ENCODE measurements around the gene RABL3.
"Not testable (repeated sequence)": the region's sequence is repeated elsewhere in the genome, so short reads cannot be mapped to it uniquely, and the experiment has no call there.

Gene RABL3

DNA sequence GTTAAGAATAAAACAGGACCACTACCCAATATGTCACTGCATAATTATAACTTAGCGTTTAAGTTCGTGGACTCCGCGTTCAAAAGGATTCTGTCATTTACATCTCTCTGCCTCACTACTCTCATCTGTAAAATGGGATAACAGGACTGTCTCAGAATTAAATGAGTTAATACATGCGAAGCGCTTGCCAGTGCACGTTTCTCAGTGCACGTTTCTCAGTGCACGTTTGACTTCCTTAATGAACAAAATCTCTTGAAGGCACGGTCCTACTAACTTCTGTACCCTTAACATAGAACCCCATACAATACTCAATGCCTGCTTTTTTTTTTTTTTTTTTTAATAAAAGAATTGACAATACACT is 499 bp downstream of the RABL3 start:
- peaks cover 22% of the 10 kb centered on the region for H3K36me3 ChIP-seq (ENCODE audit: insufficient read depth, low read length)
- no peak overlapping the region; the same call in 1 of the 2 replicates for H2AFZ ChIP-seq (ENCODE audit: low read length)
- H3K27me3 ChIP-seq (ENCODE audit: insufficient read depth, low read length) = no peaks in the 10 kb centered on the region
- H3K9me3 ChIP-seq (ENCODE audit: low read length) = no peaks in the 10 kb centered on the region
- H3F3A ChIP-seq (ENCODE audit: insufficient read depth, low read length) = no peaks in the 10 kb centered on the region
- TF ChIP-seq EZH2 (IDR thresholded peaks at IDR 0.05; ENCODE audit: borderline replicate concordance, low read length) = no peak
- TF ChIP-seq, protein P1, sequence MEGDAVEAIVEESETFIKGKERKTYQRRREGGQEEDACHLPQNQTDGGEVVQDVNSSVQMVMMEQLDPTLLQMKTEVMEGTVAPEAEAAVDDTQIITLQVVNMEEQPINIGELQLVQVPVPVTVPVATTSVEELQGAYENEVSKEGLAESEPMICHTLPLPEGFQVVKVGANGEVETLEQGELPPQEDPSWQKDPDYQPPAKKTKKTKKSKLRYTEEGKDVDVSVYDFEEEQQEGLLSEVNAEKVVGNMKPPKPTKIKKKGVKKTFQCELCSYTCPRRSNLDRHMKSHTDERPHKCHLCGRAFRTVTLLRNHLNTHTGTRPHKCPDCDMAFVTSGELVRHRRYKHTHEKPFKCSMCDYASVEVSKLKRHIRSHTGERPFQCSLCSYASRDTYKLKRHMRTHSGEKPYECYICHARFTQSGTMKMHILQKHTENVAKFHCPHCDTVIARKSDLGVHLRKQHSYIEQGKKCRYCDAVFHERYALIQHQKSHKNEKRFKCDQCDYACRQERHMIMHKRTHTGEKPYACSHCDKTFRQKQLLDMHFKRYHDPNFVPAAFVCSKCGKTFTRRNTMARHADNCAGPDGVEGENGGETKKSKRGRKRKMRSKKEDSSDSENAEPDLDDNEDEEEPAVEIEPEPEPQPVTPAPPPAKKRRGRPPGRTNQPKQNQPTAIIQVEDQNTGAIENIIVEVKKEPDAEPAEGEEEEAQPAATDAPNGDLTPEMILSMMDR (IDR thresholded peaks at IDR 0.05; ENCODE audit: low read length) = no peak
- no peaks in the 10 kb centered on the region for H3K9me2 ChIP-seq (ENCODE audit: low read depth, low read length)
- H3K27ac ChIP-seq (ENCODE audit: low read depth, low read length, poor library complexity, severe bottlenecking) = peak overlapping the region; percentile 87
- H3K9ac ChIP-seq (ENCODE audit: low read length) = peak overlapping the region; percentile 86
- peak overlapping the region; percentile 93 for H3K4me3 ChIP-seq (ENCODE audit: low read depth, low read length, poor library complexity, severe bottlenecking)
- H4K20me1 ChIP-seq (ENCODE audit: insufficient read depth, low read length) = no peaks in the 10 kb centered on the region
- peaks cover 21% of the 10 kb centered on the region for H3K4me1 ChIP-seq (ENCODE audit: insufficient read depth, low read length, severe bottlenecking)
- H3K4me2 ChIP-seq (ENCODE audit: low read length) = peak overlapping the region; percentile 97
- H3K79me2 ChIP-seq (ENCODE audit: insufficient read depth, low read length) = peaks cover 42% of the 10 kb centered on the region

DNA sequence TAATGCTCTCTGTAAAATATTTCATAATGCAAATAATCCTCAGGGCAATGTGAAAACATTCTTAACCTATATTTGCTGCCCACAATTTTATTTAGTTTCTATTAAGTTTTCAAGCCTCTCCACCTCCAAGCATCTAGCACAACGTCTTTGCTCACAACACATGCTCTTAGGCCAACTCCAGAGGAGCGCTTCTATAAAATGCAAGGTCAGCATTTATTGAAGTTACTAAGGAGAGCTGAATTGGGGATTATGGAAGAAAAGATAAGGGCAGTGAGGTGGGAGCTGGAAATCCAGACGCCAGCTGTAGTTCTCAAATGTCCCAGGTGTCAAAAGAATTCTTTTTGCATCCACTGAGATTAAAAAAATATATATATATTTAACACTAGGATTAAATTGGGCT is 996 bp downstream of the RABL3 start:
- peak overlapping the region; percentile 93 for H3K4me3 ChIP-seq (ENCODE audit: low read depth, low read length, poor library complexity, severe bottlenecking)

DNA sequence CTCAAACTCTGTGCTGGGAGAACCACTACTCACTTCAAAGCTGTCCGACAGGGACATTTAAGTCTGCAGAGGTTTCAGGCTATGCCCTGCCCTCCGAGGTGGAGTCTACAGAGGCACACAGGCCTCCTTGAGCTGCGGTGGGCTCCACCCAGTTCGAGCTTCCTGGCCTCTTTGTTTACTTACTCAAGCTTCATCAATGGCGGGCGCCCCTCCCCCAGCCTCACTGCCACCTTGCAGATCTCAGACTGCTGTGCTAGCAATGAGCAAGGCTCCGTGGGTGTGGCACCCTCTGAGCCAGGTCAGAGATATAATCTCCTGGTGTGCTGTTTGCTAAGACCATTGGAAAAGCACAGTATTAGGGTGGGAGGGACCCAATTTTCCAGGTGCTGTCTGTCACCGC is 4.3 kb downstream of the RABL3 start:
- H3F3A ChIP-seq (ENCODE audit: insufficient read depth, low read length); H3K27ac ChIP-seq (ENCODE audit: low read depth, low read length, poor library complexity, severe bottlenecking); H3K4me3 ChIP-seq (ENCODE audit: low read depth, low read length, poor library complexity, severe bottlenecking); H2AFZ ChIP-seq (ENCODE audit: low read length); H3K27me3 ChIP-seq (ENCODE audit: insufficient read depth, low read length); H3K9ac ChIP-seq (ENCODE audit: low read length); H4K20me1 ChIP-seq (ENCODE audit: insufficient read depth, low read length); H3K9me2 ChIP-seq (ENCODE audit: low read depth, low read length); H3K4me1 ChIP-seq (ENCODE audit: insufficient read depth, low read length, severe bottlenecking); H3K9me3 ChIP-seq (ENCODE audit: low read length); H3K4me2 ChIP-seq (ENCODE audit: low read length): not testable (repeated sequence)
- Histone ChIP-seq H3K36me3 (ENCODE audit: insufficient read depth, low read length) (peaks cover 17% of the 10 kb centered on the region), H3K79me2 (ENCODE audit: insufficient read depth, low read length) (peaks cover 11% of the 10 kb centered on the region)

More for the DNA sequence above, 996 bp downstream of the RABL3 start:
- H2AFZ ChIP-seq (ENCODE audit: low read length) = peak overlapping the region; percentile 67; the same call in 1 of the 2 replicates
- H3K27ac ChIP-seq (ENCODE audit: low read depth, low read length, poor library complexity, severe bottlenecking) = peak overlapping the region; percentile 87
- H3K79me2 ChIP-seq (ENCODE audit: insufficient read depth, low read length) = peaks cover 37% of the 10 kb centered on the region
- H3K4me1 ChIP-seq (ENCODE audit: insufficient read depth, low read length, severe bottlenecking) = peaks cover 21% of the 10 kb centered on the region
- no peak for TF ChIP-seq EZH2 (IDR thresholded peaks at IDR 0.05; ENCODE audit: borderline replicate concordance, low read length)
- TF ChIP-seq, protein P1 (IDR thresholded peaks at IDR 0.05; ENCODE audit: low read length) = no peak
- no peaks in the 10 kb centered on the region for H3F3A ChIP-seq (ENCODE audit: insufficient read depth, low read length)
- H4K20me1 ChIP-seq (ENCODE audit: insufficient read depth, low read length) = no peaks in the 10 kb centered on the region
- H3K9me2 ChIP-seq (ENCODE audit: low read depth, low read length) = no peaks in the 10 kb centered on the region
- H3K9ac ChIP-seq (ENCODE audit: low read length) = peak overlapping the region; percentile 86
- peaks cover 17% of the 10 kb centered on the region for H3K36me3 ChIP-seq (ENCODE audit: insufficient read depth, low read length)
- H3K4me2 ChIP-seq (ENCODE audit: low read length) = peak overlapping the region; percentile 97
- no peaks in the 10 kb centered on the region for H3K9me3 ChIP-seq (ENCODE audit: low read length)
- no peaks in the 10 kb centered on the region for H3K27me3 ChIP-seq (ENCODE audit: insufficient read depth, low read length)

All from OCI-LY1 (cell line).